GM12872 (cell line): ENCODE results near the gene HSD11B2.
A peak's percentile ranks its signal among the peaks of the same experiment; 100 is the strongest.

Source experiments
- CTCF ChIP-seq: IDR thresholded peaks from 3 replicates; pipeline ENCODE4 v1.5.1; 2011; ENCODE audit warnings: low read depth, mild to moderate bottlenecking, low read length, moderate library complexity; ENCODE audit not compliant: insufficient read depth

HSD11B2 gene

DNA sequence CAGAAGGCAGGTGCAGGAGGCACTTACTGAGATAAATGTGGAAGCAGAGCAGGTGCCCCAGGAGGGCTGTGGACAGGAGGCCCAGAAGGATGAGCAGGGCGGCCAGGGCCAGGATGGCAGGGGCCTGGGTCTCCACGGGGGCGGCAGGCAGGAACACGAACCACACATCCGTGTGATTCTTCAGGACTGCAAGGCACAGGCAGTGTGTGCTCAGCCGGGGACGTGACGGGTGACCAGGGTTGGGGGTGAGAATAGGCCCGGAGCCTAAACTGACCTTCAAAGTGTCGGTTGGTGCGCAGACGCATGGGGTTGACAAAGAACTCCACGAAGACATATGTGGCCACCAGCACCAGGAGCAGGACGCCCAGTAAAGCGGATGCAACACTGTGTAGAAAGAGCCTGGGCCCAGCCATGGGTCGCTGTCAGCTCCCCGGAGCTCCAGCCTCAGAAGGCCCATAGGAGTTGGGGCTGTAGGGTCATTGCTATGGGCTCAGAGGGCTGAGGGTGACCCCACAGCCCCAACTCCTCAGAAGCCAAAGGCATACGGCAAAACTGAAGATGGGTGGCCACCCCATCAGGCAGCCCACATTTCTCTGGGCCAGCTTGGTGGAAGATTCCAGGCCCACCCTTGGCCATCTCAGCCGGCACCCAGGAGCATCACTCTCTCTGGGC, 32.2 kb upstream of the HSD11B2 start:
- no peak for TF ChIP-seq CTCF

DNA sequence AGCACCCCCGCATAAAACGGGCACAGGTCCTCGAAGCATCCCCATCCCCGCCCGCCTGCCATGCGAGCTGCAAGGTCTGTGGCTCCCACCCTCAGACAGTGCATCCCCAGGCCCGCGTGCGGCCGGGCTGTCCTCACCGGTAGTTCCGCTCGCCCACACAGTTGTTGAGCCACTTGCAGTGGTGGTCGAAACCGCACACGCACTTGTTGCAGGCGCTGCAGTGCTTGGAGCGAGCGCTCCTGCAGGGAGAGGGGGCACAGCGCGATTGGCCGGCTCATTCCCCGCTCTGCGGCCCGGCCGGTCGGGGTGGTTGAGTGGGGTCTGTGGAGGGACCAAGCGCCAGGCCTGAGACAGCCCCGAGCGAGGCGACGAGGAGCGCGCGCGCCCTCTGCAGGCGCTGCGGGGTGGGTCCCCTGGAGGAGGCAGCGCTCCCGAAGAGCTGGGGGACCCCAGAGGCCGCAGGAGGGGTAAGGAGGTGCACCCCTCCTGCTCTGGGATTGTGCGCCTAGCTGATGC, 31.6 kb upstream of the HSD11B2 start:
- peak; percentile 81 for TF ChIP-seq CTCF

DNA sequence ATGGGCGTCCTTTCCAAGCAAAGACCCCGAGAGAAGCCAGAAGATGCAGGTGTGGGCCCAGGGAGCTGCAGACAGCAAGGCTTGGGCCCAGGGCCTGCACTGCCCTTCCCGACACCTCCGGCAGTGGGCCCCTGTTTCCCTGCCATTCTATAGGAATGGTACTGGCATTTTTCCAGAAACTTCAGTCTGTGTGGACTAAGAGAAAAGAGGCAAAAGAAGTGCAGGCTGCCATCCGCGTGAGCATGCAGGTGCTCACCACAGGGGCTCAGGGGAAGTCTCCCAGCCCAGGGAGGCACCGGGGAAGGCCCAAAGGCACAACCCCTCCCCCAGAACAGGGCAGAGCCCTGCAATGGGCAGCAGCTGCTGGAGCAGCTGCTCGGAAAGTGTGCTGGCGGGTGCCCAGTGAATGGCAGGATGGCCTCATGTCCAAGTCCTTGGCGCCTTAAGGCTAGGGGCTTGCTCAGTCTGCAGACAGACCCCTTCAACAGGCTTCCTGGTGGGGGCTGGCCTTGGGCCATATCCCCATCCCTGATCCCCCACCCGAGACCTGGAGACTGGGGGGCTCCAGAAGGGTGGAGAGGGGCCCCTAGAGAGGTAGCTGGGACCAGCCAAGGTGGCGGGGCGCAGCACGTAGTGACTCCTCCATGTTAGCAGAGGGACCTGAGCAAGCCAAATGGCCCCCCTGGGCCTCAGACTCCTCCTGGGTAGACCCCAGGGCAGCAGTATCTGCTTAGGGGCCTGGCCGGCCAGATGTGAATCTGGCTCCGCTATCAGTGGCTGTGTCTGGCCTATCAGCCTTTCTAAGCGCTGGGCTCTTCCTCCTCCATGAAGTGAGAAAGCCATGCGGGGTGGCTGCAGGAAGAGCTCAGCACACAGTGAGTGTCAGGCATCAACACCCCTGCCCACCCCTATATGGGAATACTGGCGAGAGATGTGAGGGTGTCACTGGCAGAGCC, 30.9 kb upstream of the HSD11B2 start:
- TF ChIP-seq CTCF = no peak

GRCh38 chr16:67400901-67401300, 30.0 kb upstream of the HSD11B2 start:
- TF ChIP-seq CTCF = no peak

- no peak for TF ChIP-seq CTCF
Measured at GRCh38 chr16:67403976-67404555, 26.9 kb upstream of the HSD11B2 start.

DNA sequence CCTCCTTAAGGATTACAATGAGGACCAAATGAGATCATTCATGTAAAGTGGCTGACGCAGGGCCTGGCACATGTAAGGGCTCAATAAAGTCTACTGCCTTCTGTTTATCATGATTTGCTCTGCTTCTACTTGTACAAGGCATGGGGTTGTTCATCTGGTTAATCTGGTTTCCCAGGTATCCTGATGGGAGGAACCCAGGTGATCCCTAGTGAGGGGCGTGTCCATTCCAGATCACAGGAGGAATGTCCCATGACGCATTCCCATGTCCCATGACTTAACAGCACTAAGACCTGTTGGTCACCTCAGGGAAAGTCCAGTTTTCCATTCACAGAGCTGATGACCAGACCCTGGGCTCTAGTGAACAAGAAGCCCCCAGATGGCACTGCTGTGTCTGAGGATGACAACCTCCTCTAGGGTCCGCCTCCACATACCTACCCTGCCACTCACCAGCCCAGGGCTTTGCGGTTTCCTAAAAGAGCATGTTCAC, 26.1 kb upstream of the HSD11B2 start:
- TF ChIP-seq CTCF = no peak

- TF ChIP-seq CTCF = no peak
Measured at GRCh38 chr16:67405336-67405735, 25.6 kb upstream of the HSD11B2 start.
